Limb (tissue), 2 donors: Measurements from ENCODE around the gene DUSP15.
"Not testable (repeated sequence)": the region's sequence is repeated elsewhere in the genome, so short reads cannot be mapped to it uniquely, and the experiment has no call there.

Experiments
- DNase-seq, 2 donors: peaks; one replicate each; pipeline ENCODE4 v3.0.0-alpha.2; 2016; ENCODE audit errors: extremely low spot score in 2 of 2

Gene DUSP15

DNA sequence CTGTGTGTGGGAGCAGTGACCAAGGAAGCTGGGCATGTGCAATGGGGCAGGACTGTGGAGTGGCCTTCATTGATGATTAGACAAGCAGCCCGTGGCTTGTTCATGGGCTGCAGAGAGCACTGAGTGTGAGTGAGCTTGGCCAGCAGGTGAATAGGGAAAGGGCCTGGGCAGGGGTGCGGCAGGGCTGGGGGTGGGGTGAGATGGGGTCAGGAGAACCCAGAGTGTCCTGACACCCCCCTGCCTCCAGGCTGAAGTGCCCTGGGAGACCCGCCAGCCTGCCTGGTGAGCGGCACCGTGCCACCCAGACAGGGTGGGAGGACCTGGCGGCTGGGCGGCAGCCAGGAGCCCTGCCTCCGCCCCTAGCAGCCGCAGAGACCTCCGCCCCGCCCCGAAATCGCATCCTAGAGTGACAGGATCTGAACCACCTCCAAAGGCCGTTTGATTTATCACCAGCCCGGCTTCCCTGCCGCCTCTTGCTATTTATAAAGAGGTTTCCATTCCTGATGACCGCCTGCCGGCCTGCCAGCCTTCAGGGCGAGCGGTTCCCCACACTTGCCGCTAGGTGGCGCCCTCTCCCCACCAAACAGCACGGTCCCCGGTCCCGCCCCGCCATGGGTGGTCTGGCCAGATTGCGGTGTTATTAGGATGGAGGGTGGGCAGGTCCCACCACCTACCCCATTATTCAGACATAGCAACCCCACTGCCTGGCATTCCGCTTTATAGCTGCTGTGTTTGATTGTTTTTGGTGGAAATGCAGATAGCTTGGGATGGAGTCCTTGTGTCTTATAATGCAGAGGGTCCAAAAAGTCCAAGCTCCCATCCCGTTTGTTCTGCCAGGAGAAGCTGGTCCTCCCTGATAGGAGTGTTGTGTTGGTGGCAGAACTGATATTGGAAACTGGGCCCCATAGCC is 47.7 kb downstream of the DUSP15 start:
- peak; percentile 79 to 93 for DNase-seq

DNA sequence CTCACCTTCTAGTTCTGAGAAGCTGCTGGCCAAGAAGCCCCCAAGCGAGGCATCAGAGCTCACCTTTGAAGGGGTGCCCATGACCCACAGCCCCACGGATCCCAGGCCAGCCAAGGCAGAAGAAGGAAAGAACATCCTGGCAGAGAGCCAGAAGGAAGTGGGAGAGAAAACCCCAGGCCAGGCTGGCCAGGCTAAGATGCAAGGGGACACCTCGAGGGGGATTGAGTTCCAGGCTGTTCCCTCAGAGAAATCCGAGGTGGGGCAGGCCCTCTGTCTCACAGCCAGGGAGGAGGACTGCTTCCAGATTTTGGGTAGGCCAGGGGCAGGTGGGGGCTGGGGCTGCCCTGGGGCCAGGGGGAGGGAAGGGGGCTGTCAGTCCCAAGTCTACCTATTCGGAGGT is 48.9 kb downstream of the DUSP15 start:
- no peak for DNase-seq

DNA sequence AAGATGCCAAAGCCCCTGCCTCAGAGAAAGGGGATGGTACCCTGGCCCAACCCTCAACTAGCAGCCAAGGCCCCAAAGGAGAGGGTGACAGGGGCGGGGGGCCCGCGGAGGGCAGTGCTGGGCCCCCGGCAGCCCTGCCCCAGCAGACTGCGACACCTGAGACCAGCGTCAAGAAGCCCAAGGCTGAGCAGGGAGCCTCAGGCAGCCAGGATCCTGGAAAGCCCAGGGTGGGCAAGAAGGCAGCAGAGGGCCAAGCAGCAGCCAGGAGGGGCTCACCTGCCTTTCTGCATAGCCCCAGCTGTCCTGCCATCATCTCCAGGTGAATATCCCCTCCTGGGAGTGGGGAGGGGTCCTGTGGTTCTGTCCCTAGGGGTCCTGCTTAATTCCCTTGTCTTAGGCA is 50.1 kb downstream of the DUSP15 start:
- DNase-seq: no peak

DNA sequence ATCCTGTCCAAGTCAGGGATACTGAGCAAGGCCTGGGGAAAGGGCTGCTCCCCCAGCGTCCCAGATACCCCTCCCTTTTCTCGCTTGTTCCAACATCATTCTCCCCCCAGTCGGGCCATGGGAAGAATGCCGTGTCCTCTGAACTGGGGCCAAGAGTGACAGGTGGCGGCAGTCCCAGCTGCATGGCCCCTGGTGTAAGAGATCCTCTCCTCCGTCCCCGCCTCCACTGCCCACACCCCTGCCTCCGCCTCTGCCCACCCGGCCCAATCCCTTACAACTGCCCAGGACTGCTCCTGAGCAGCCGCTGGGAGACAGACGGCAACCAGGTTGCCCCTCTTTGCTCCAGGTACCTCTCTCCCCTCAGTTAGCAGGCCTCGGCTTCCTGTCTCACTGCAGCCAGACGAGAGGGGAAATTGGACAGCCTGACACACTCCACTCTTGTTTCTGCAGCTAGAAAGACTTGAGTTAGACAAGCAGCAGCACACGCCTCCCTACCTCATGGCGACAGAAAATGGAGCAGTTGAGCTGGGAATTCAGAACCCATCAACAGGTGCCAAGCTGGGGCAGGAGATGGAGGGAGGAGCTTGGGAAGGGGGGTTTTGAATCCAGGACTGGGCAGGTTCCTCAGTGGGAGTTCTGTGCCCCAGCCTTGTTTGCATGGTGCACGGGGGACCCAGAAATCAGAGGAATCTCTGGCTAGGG is 51.1 kb downstream of the DUSP15 start, which contains the start of gene MYLK2:
MYLK2 (plus strand) TSS at position 274 of the 702 bp plus-strand sequence; CDS start at position 499, 225 bp downstream.
- peak in 1 of 2 donors; percentile 72 for DNase-seq

DNA sequence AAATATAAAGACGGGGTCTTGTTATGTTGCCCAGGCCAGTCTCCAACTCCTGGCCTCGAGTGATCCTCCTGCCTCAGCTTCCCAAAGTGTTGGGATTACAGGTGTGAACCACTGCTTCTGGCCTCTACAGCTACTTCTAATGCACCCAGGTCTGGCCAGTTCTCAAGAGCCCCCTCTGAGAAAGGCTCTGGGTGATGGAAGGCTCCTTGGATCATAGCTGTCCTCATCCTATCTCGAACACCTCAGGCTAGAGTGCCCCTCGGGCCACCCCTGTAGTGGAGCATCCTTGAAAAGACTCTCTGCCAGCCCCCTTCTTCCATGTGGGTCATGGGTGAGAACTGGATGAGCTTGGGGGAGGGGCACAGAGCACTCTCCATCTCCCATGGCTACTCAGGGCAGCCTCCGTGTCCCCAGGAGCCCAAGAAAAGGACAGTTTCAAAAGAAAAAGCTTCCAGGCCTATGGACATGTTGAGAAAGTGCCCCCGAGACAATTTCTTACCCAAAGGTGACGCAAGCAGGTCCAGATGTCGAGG is 51.9 kb downstream of the DUSP15 start:
- DNase-seq: no peak

DNA sequence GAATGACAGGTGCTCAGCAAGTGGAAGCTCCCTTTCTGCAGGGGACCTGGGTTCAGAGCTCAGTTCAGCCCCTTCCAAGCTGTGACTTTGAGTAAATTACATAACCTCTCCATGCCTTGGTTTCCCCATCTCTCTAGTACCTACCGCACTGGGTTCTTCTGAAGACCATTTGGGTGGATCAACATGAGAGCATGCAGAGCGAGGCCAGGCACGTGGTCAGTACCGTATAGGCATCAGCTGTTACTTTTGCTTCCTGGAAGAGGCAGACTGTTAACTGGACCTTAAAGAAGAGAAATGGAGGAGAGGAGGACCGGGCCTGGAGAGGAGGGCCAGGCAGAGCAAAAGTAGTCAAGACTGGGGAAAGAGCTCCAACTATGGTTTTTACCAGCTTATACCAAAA is 52.9 kb downstream of the DUSP15 start:
- no peak for DNase-seq

DNA sequence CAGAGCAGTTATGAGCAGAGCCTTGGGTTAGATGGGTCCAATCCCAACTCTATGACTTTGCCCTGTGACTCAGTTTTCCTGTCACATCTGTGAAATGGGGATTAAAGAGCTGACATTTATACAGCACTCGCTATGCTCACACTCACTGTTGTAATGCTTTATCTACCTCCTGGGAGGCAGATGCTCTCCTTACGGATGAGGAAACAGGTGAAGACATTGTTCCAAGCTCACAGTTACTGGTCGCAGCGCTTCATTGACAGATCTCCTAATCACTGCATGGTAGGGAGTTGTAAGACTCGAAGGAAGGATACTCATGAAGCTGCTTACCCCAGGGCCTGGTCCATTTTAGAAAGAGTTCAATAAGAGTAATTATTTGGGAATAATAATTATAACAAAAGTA is 54.1 kb downstream of the DUSP15 start:
- no peak for DNase-seq

DNA sequence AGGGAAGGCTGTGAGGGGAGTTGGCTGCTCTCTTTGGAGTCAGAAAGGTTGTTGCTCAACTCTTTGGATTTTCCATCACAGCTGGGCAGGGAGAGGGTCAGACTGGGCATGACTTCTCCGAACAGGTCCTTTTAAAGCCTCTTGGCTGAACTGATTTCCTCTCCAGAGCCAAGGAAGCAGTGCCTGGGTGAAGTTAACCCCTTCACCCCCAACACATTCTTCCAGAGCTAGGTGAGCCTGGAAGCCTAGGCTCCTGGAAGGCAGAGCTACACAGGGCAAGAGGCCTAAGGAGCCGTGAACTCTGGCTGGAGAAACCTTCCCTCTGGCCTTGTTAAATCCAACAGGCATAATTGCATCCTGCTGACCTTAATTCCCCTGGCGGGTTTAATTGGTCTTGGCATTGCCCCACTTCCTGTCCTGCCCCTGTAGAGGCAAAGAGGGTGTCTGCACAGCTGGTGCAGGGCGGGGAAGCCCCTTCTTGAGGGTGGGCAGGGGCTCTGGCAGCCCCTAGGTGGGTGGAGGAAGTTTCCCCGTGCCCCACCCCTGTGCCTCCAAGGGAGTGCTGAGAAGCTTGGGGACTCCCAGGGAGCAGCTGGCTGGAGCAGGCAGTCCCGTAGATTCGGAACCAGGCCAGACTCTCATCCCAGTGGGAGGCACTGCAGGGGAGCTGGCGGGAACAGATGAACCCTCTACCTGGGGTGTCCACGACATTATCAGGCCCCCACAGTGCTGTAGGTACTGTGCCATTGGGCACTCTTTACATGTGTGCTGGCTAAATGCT is 54.7 kb downstream of the DUSP15 start:
- no peak for DNase-seq

DNA sequence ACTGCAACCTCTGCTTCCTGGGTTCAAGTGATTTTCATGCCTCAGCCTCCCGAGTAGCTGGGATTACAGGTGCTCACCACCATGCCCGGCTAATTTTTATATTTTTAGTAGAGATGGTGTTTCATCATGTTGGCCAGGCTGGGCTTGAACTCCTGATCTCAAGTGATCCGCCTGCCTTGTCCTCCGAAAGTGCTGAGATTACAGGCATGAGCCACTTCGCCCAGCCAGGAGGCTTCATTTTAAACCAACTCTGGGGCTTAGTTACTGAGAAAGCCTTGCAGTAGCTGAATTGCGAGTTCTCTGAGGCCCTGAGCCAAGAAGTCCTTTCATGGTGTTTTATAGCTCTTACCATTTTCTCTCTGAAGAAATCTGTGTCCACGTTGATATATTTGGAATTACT is 56.2 kb downstream of the DUSP15 start:
- not testable (repeated sequence) for DNase-seq

DNA sequence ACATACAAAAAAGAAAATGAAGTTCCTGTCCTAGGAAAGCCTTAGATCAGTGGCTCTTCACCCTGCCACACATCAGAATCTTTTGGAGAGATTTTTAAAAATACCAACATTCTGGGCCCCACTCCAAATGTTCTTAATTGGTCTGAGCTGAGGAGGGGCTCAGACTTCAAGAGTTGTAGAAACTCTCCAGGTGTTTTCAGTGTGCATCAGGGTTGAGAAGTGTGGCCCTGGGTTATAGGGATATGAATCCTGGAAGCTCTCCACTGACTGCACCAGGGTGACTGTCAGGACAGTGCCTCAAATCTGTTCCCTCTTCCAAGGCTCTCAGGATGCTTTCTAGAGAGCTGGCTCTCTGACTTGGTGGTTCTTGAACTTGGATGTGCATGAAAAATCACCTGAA is 56.7 kb downstream of the DUSP15 start:
- no peak for DNase-seq

DNA sequence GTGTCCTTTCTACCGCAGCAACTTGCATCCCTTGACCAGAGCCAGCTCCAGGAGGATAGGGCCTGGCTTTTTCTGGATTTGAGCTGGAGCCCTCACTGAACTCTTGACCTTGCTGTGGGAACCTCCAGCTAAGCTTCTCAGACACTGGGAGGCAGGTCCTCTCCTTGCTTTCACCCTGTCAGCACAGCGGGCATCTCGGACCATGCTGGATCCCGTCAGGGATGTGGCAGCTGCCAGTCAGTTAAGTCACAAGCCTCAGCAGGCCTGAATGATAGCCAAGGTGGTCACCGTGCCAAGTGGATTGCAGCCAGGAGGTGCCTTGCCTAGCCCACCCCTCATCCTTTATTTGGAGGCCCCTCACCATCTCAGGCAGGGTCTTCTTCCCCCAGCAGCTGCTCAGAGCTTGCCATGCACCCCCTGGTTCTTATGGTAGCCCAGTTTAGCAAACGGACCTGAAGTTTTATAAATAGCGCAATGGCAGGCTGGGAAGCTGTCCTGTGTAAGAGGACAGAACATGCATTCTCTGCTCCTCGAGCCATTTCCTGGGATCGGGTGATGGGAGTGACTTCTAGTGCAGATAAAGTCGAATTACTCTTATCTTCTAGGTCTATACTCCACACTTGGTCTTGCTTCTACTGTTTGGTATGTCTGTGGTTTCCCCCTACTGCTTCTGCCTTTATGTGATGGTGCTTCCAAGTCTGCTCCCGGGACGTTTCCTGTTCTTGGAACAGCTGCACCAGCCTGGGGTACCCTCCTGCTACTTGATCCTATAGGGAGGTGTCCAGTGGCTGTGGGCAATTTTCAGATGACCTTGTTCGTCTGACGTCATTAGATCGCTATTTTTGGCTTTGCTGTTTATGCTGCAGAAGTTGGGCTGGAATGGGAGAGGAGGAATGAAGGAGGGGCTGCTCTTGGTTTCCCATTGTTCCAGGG is 58.3 kb downstream of the DUSP15 start:
- peak in 1 of 2 donors; percentile 75 for DNase-seq

DNA sequence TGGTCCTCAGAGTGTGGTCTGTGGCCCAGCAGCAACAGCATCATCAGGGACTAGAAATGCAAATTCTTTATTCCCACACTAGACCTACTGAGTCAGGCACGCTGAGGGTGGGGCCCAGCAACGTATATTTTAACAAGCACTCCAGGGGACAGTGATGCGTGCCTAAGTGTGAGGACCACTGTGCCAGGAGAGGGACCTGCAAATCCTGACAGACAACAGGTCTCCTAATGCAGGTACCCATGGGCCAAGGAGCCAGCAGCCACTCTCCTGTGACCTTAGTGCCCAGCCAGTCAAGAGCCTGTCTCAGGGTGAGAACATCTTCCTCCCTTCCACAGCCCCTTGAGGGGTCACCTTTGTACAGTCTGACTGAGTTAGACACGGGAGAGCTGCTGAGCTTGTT is 59.1 kb downstream of the DUSP15 start:
- no peak for DNase-seq
